ENCODE results near the gene SPRR3. TPM values are rescaled to one million over a fixed set of nuclear protein-coding genes. Genes with fewer than 3 reads are reported as not detected.

Gene SPRR3
- total and polyA plus RNA-seq, 9 donors = 0.85 TPM; not detected in 8

DNA sequence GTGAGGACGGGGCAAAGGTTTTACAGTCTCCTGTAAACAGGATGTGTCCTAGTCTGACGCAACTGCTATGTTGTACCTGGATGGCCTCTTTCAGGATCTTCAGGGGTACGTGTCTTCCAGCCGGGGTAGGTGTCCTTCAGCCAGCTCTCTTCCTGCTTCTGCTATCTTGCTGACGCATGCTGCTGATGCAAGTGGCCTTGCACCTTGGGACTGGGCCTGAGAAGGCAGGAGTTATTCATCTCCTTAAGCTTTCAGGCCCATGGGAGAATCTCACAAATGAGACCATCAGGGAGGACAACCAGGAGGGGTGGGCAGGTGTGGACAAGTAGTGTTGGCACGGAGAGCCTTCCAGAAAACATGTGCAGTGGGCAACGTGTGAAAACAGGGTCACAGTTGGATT, 21.6 kb downstream of the SPRR3 start:
- Histone ChIP-seq H3K36me3 (no peaks in the 10 kb centered on the region), H3K27ac (no peak overlapping the region), H3K9me3 (no peaks in the 10 kb centered on the region), H3K4me3 (no peak overlapping the region), H3K4me1 (ENCODE audit: insufficient read depth) (no peaks in the 10 kb centered on the region), H3K27me3 (no peaks in the 10 kb centered on the region)
- intact Hi-C loops (cut with DNase I) = no loop called here
- DNase-seq = no peak
- WGBS, 3 donors = 92 to 95% (median 95%) methylated on average over 7 of the region's 7 CpGs
- TF ChIP-seq EP300 (IDR thresholded peaks at IDR 0.05) = no peak
- TF ChIP-seq POLR2A (IDR thresholded peaks at IDR 0.05) = no peak
- TF ChIP-seq, protein P1, sequence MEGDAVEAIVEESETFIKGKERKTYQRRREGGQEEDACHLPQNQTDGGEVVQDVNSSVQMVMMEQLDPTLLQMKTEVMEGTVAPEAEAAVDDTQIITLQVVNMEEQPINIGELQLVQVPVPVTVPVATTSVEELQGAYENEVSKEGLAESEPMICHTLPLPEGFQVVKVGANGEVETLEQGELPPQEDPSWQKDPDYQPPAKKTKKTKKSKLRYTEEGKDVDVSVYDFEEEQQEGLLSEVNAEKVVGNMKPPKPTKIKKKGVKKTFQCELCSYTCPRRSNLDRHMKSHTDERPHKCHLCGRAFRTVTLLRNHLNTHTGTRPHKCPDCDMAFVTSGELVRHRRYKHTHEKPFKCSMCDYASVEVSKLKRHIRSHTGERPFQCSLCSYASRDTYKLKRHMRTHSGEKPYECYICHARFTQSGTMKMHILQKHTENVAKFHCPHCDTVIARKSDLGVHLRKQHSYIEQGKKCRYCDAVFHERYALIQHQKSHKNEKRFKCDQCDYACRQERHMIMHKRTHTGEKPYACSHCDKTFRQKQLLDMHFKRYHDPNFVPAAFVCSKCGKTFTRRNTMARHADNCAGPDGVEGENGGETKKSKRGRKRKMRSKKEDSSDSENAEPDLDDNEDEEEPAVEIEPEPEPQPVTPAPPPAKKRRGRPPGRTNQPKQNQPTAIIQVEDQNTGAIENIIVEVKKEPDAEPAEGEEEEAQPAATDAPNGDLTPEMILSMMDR (IDR thresholded peaks at IDR 0.05) = no peak

DNA sequence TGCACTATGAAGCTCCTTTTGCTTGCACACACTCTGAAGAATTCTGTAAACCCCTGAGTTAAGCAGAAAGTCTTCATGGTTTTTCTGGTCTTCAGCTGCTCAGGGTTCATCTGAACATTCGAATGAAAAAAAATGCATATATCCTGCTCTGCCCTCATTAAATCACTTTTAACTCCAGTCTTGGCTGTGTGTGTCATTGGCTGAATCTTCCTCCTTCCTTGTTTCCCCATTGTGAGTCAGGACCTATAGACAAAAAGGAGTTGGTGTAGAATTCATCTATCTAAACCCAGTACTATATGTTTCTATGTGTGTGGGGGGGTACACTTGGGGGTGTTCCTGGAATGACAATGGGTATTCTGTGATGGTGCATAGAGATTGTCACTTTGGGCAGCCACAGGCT, 22.9 kb downstream of the SPRR3 start:
- H3K36me3 ChIP-seq = no peaks in the 10 kb centered on the region
- no peak for TF ChIP-seq EP300 (IDR thresholded peaks at IDR 0.05)
- TF ChIP-seq POLR2A (IDR thresholded peaks at IDR 0.05) = no peak
- TF ChIP-seq, protein P1 (IDR thresholded peaks at IDR 0.05) = no peak
- no peaks in the 10 kb centered on the region for H3K27me3 ChIP-seq
- no peaks in the 10 kb centered on the region for H3K9me3 ChIP-seq
- intact Hi-C loops (cut with DNase I) = no loop called here
- no peak overlapping the region for H3K4me3 ChIP-seq
- no peaks in the 10 kb centered on the region for H3K4me1 ChIP-seq (ENCODE audit: insufficient read depth)
- H3K27ac ChIP-seq = no peak overlapping the region
- no peak for DNase-seq
- 84 to 95% (median 90%) methylated on average over 1 of the region's 1 CpG for WGBS, 3 donors

DNA sequence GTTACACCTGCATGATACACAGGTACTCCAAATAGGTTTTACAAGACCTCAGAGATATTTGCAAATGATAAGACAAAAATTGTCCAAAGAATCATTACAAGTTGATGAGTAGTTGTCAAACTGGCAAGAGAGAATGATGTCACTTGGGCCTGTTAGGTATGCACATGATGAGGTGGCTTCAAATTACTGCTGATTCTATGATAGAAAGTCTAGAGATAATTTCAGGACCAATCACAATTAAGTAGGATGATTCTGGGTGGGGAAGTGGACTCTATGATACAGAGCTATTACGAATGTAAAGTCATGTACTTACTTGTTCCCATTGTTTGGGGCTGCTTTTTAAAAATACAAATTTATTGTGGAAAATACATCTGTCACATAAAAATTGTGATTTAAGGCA, 24.2 kb downstream of the SPRR3 start:
- H3K4me3 ChIP-seq = no peak overlapping the region
- H3K27ac ChIP-seq = no peak overlapping the region
- H3K4me1 ChIP-seq (ENCODE audit: insufficient read depth) = no peaks in the 10 kb centered on the region
- H3K27me3 ChIP-seq = no peaks in the 10 kb centered on the region
- DNase-seq = no peak
- intact Hi-C loops (cut with DNase I) = no loop called here
- no peak for TF ChIP-seq POLR2A (IDR thresholded peaks at IDR 0.05)
- TF ChIP-seq, protein P1 (IDR thresholded peaks at IDR 0.05) = no peak
- no peak for TF ChIP-seq EP300 (IDR thresholded peaks at IDR 0.05)
- no peaks in the 10 kb centered on the region for H3K36me3 ChIP-seq
- 83 to 90% (median 84%) methylated on average over 1 of the region's 1 CpG for WGBS, 3 donors
- no peaks in the 10 kb centered on the region for H3K9me3 ChIP-seq

DNA sequence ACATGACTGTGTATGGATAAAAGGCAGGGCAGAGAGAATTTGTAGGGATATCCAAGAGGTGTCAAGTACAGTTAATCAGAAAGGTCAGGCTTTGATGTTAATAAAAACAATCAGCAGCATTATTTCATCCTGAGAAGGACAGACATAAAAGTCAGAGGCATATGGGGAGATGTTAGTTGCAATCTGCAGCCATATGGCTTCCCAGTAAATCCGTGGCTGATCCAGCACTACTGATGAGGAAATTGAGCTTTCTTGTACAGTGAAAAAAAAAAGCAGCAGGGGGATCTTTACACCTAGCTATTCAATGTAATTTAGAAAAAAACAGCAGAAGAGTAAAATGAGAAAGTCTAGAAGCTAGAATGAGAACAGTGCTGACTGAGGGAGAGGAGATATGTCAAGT, 27.2 kb downstream of the SPRR3 start:
- no peaks in the 10 kb centered on the region for H3K27me3 ChIP-seq
- DNase-seq = no peak
- no peak overlapping the region for H3K4me3 ChIP-seq
- TF ChIP-seq EP300 (IDR thresholded peaks at IDR 0.05) (no peak), POLR2A (IDR thresholded peaks at IDR 0.05) (no peak)
- TF ChIP-seq, protein P1 (IDR thresholded peaks at IDR 0.05) = no peak
- H3K4me1 ChIP-seq (ENCODE audit: insufficient read depth) = no peaks in the 10 kb centered on the region
- WGBS, 3 donors = 33 to 59% (median 39%) methylated on average over 1 of the region's 1 CpG
- H3K27ac ChIP-seq = no peak overlapping the region
- no peaks in the 10 kb centered on the region for H3K9me3 ChIP-seq
- intact Hi-C loops (cut with DNase I) = no loop called here
- no peaks in the 10 kb centered on the region for H3K36me3 ChIP-seq

DNA sequence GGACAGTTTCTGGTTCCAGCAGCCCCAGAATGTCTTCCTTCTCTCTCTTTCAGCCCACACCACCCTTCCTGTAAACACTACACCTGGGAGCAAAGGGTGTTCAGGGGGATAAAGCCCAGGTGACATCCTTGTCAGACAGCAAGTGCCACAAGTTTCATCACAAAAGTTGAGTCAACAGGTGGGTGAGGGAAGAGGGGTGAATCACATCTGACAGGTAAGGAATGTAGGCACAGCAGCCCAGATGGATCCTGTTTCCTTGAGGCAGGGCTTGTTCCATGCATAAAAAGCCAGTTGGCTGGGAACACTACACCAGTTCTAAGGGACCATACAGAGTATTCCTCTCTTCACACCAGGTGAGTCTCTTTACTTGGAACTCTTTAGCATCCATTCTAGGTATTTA, 29.3 kb downstream of the SPRR3 start, which contains the start of gene SPRR1B:
SPRR1B (plus strand) TSS at position 309 of the 400 bp plus-strand sequence. CDS start 1,143 bp downstream, outside the sequence.
- no peaks in the 10 kb centered on the region for H3K4me1 ChIP-seq (ENCODE audit: insufficient read depth)
- no peak for DNase-seq
- H3K27ac ChIP-seq = no peak within 1 kb of the TSS
- H3K4me3 ChIP-seq = no peak within 1 kb of the TSS
- H3K27me3 ChIP-seq = no peaks in the 10 kb centered on the region
- TF ChIP-seq EP300 (IDR thresholded peaks at IDR 0.05) = no peak
- TF ChIP-seq, protein P1 (IDR thresholded peaks at IDR 0.05) = no peak
- no peak for TF ChIP-seq POLR2A (IDR thresholded peaks at IDR 0.05)
- H3K36me3 ChIP-seq = no peaks in the 10 kb centered on the region
- intact Hi-C loops (cut with DNase I) = no loop called here
- no peaks in the 10 kb centered on the region for H3K9me3 ChIP-seq
